ENCODE data around the gene ECHDC3. TPM values are rescaled to one million over a fixed set of nuclear protein-coding genes. Genes with fewer than 3 reads are reported as not detected.

ECHDC3 gene
- total and polyA plus RNA-seq, 2 of the 8 experiments (the other 6 are each of a cell fraction or from before 2014, with no cell fraction given), result 15.6 to 19.9 TPM

DNA sequence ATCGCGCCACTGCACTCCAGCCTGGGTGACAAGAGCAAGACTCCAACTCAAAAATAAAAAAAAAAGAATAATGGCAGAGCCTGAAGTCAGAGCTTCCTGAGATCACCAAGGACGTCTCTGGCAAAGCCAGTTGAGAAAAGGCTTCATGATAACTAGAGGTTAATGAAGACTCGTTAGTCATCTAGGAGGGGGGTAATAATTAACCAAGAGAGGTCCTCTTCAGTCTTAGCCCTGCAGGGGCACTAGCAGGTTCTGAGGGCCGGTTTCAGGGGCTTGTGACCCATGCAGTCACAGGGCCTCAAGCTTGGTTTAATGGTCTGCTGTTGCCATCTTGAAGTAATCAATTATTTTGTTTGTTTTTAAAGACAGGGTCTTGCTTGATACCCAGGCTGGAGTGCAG lies 52.4 kb downstream of the ECHDC3 start:
- Histone ChIP-seq H3K27ac (ENCODE audit: low read depth, low read length) (no peak overlapping the region), H2AK5ac (ENCODE audit: low read depth, low read length) (no peak overlapping the region), H4K5ac (ENCODE audit: insufficient read length, low read depth, low read length) (no peak overlapping the region), H3K23me2 (ENCODE audit: low read depth, low read length) (no peaks in the 10 kb centered on the region), H2AFZ (ENCODE audit: low read length) (no peak overlapping the region), H3K27me3 (replicated peaks in 1 of 4; ENCODE audit: control insufficient read depth in 3 of 4, extremely low read depth in 1 of 4, insufficient read depth in 3 of 4, low read length in 3 of 4) (no peaks in the 10 kb centered on the region), H2BK20ac (ENCODE audit: low read length) (no peak overlapping the region), H3K79me2 (ENCODE audit: control insufficient read depth in 1 of 2, insufficient read depth in 2 of 2, low read length in 2 of 2) (no peaks in the 10 kb centered on the region), H2BK15ac (ENCODE audit: low read length) (no peak overlapping the region), H4K91ac (replicated peaks; ENCODE audit: insufficient read length, low read length) (no peak overlapping the region), H3K36me3 (ENCODE audit: control insufficient read depth in 2 of 4, insufficient read depth in 4 of 4, low read length in 3 of 4) (no peaks in the 10 kb centered on the region), H3K4ac (replicated peaks; ENCODE audit: insufficient read length, low read depth, low read length) (no peak overlapping the region), H3K4me1 (replicated peaks in 1 of 4; ENCODE audit: control insufficient read depth in 3 of 4, insufficient read depth in 4 of 4, low read length in 3 of 4) (peaks cover 0 to 5% (median under 1%) of the 10 kb centered on the region in 4 experiments; a peak in 3 of 7 replicates), H2BK120ac (replicated peaks; ENCODE audit: low read depth, low read length) (no peak overlapping the region), H4K20me1 (replicated peaks in 1 of 2; ENCODE audit: control insufficient read depth in 1 of 2, insufficient read depth in 2 of 2, low read length in 2 of 2) (no peaks in the 10 kb centered on the region), H3K9ac (replicated peaks in 1 of 4; ENCODE audit: extremely low read depth in 1 of 4, low read depth in 3 of 4, low read length in 3 of 4) (no peak overlapping the region), H3K4me2 (ENCODE audit: insufficient read depth in 1 of 2, low read depth in 2 of 2, low read length in 2 of 2) (no peak overlapping the region), H4K8ac (ENCODE audit: extremely low read depth, insufficient read depth, low read length) (no peak overlapping the region), H3K9me3 (ENCODE audit: insufficient read depth in 2 of 2, low read depth in 1 of 2, low read length in 1 of 2) (peaks cover 0 to 6% of the 10 kb centered on the region in 2 experiments; a peak in 1 of 4 replicates), H2BK12ac (ENCODE audit: low read depth, low read length) (no peak overlapping the region), H3K79me1 (ENCODE audit: low read depth, low read length) (no peaks in the 10 kb centered on the region), H3K18ac (ENCODE audit: extremely low read depth, low read length) (no peak overlapping the region), H2BK5ac (ENCODE audit: low read depth, low read length) (no peak overlapping the region), H3K56ac (replicated peaks; ENCODE audit: insufficient read length, low read depth, low read length) (no peak overlapping the region), H3K23ac (ENCODE audit: insufficient read length) (no peak overlapping the region), H3K14ac (ENCODE audit: insufficient read length) (no peak overlapping the region), H3K4me3 (ENCODE audit: extremely low read depth in 1 of 4, insufficient read depth in 2 of 4, low read depth in 3 of 4, low read length in 4 of 4) (no peak overlapping the region)
- TF ChIP-seq YY1 (IDR thresholded peaks at IDR 0.05; ENCODE audit: low read depth, low read length), result no peak
- TF ChIP-seq EZH2 (IDR thresholded peaks at IDR 0.05; ENCODE audit: low read depth, low read length, severe bottlenecking), result no peak
- no peak for TF ChIP-seq CHD1 (IDR thresholded peaks at IDR 0.05; ENCODE audit: low read depth, low read length)
- no peak for TF ChIP-seq JUN (IDR thresholded peaks at IDR 0.05; ENCODE audit: low read depth, low read length)
- TF ChIP-seq SIN3A (conservative IDR thresholded peaks at IDR 0.05 in 1 of 2, IDR thresholded peaks at IDR 0.05 in 1 of 2; ENCODE audit: low read depth in 1 of 2, low read length in 2 of 2), result no peak
- TF ChIP-seq CREB1 (IDR thresholded peaks at IDR 0.05), result no peak
- TF ChIP-seq SUZ12 (IDR thresholded peaks at IDR 0.05; ENCODE audit: low read length), result no peak
- TF ChIP-seq HDAC6 (IDR thresholded peaks at IDR 0.05; ENCODE audit: low read depth, low read length), result no peak
- TF ChIP-seq TBP (IDR thresholded peaks at IDR 0.05; ENCODE audit: low read depth, low read length), result no peak
- TF ChIP-seq CBX8 (IDR thresholded peaks at IDR 0.05; ENCODE audit: borderline replicate concordance, low read depth, low read length), result no peak
- no peak for TF ChIP-seq ASH2L (IDR thresholded peaks at IDR 0.05; ENCODE audit: low read length)
- no peak for TF ChIP-seq RBBP5 (IDR thresholded peaks at IDR 0.05; ENCODE audit: borderline replicate concordance, low read depth, low read length)
- TF ChIP-seq KDM1A (IDR thresholded peaks at IDR 0.05; ENCODE audit: borderline replicate concordance, low read length), result no peak
- POLR2A ChIA-PET (ENCODE audit: partially characterized antibody), result no interaction called here
- no peak for FAIRE-seq
- DNase-seq (ENCODE audit: low read depth in 1 of 2, low spot score in 2 of 2), result no peak
- CTCF ChIA-PET (ENCODE audit: partially characterized antibody), result interaction anchor here (0.6 to 4.8 kb wide), 15 partner anchors 9 to 331 kb away, joined by 3 to 40 read pairs (median 4); no protein-coding TSS in a partner anchor
- WGBS, 2 experiments (ENCODE audit: extremely low coverage in 1 of 2, insufficient coverage in 1 of 2, insufficient read length in 1 of 2, insufficient replicate concordance in 2 of 2, low coverage in 1 of 2, low lambda C conversion rate in 2 of 2, missing lambda C conversion rate in 1 of 2), result 91% methylated on average over 5 of the region's 5 CpGs; no CpG with 5 or more reads in 1 of the 2 experiments

Data from H1 (cell line).